Femur (tissue), 1 donor: ENCODE data around the gene KRTAP4-3.
"Not testable (repeated sequence)": the region's sequence is repeated elsewhere in the genome, so short reads cannot be mapped to it uniquely, and the experiment has no call there.

Source experiments
- DNase-seq: peaks from one replicate; pipeline ENCODE4 v3.0.0-alpha.2; 2017

KRTAP4-3 gene

GRCh38 chr17:41168121-41168520 is at the start of gene KRTAP4-3:
KRTAP4-3 (minus strand) TSS chr17:41168221; CDS start chr17:41168172, 49 bp downstream.
- no peak for DNase-seq

- no peak for DNase-seq
Observed at GRCh38 chr17:41215681-41216080, 47.7 kb upstream of the KRTAP4-3 start.

GRCh38 chr17:41212524-41213169 is 44.6 kb upstream of the KRTAP4-3 start:
- DNase-seq: no peak

- no peak for DNase-seq
Observed at GRCh38 chr17:41211845-41212466, 43.9 kb upstream of the KRTAP4-3 start.

- DNase-seq: no peak
Observed at GRCh38 chr17:41199421-41200078, 31.5 kb upstream of the KRTAP4-3 start.

- DNase-seq: no peak
Observed at GRCh38 chr17:41196068-41196467, 28.0 kb upstream of the KRTAP4-3 start.

- DNase-seq: no peak
Observed at GRCh38 chr17:41190328-41190727, 22.3 kb upstream of the KRTAP4-3 start.

GRCh38 chr17:41189837-41190318 is 21.9 kb upstream of the KRTAP4-3 start, which contains the start of gene KRTAP9-1:
KRTAP9-1 (plus strand) TSS chr17:41189887; CDS start chr17:41189887, 0 bp downstream.
- not testable (repeated sequence) for DNase-seq

- DNase-seq: peak; percentile 28
Observed at GRCh38 chr17:41186872-41187271, 18.9 kb upstream of the KRTAP4-3 start.

GRCh38 chr17:41185001-41185400 is 17.0 kb upstream of the KRTAP4-3 start:
- DNase-seq: no peak

GRCh38 chr17:41184480-41184961 is 16.5 kb upstream of the KRTAP4-3 start, which contains the start of gene KRTAP4-1:
KRTAP4-1 (minus strand) TSS chr17:41184911; CDS start chr17:41184854, 57 bp downstream.
- DNase-seq: no peak

- no peak for DNase-seq
Observed at GRCh38 chr17:41178843-41179616, 11.0 kb upstream of the KRTAP4-3 start.

- no peak for DNase-seq
Observed at GRCh38 chr17:41178341-41178740, 10.3 kb upstream of the KRTAP4-3 start.

- no peak for DNase-seq
Observed at GRCh38 chr17:41177727-41178271, 9.8 kb upstream of the KRTAP4-3 start, which contains the start of gene KRTAP4-2. KRTAP4-2 (minus strand) TSS chr17:41178221; CDS start chr17:41178164, 57 bp downstream.

GRCh38 chr17:41176744-41177387 is 8.8 kb upstream of the KRTAP4-3 start:
- DNase-seq: no peak

- no peak for DNase-seq
Observed at GRCh38 chr17:41171886-41172285, 3.9 kb upstream of the KRTAP4-3 start.

GRCh38 chr17:41167561-41167960 is 460 bp downstream of the KRTAP4-3 start:
- no peak for DNase-seq

GRCh38 chr17:41163828-41164227 is 4.2 kb downstream of the KRTAP4-3 start:
- no peak for DNase-seq

GRCh38 chr17:41160648-41161047 is 7.4 kb downstream of the KRTAP4-3 start, which contains the start of gene KRTAP4-4:
KRTAP4-4 (minus strand) TSS chr17:41160748; CDS start chr17:41160691, 57 bp downstream.
- DNase-seq: no peak

- DNase-seq: not testable (repeated sequence)
Observed at GRCh38 chr17:41160190-41160589, 7.8 kb downstream of the KRTAP4-3 start.

- no peak for DNase-seq
Observed at GRCh38 chr17:41153856-41154255, 14.2 kb downstream of the KRTAP4-3 start.

- no peak for DNase-seq
Observed at GRCh38 chr17:41151525-41151924, 16.5 kb downstream of the KRTAP4-3 start.
